ENCODE results near the gene CPSF3.

DNA sequence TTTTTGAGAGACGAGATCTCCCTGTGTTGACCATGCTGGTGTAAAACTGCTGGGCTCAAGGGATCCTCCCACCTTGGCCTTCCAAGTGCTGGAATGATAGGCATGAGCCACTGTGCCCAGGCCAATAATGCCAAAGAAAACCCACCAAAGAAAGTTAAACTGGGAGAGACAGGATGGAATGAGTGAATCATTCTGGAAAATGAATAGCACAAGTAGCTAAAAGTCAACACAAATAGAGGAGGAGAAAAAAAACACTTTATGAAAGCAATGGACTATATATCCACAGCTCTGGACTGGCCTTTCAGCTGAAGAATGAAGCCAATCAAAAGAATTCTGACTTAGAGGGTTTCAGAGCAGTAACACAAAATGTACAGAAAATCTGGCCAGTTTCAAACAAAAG lies 74.8 kb downstream of the CPSF3 start:
- TF ChIP-seq TEAD4 (IDR thresholded peaks at IDR 0.05; ENCODE audit: low read length): no peak
- TF ChIP-seq TEAD4 (CRISPR knock-in tag; IDR thresholded peaks at IDR 0.05; ENCODE audit: borderline replicate concordance): no peak
- TF ChIP-seq CEBPB (tag; IDR thresholded peaks at IDR 0.05): no peak
